Body of pancreas (tissue), 4 donors: ENCODE data around the gene SMYD1. TPM values are rescaled to one million over a fixed set of nuclear protein-coding genes. Genes with fewer than 3 reads are reported as not detected.

ENCODE experiments used
- ATAC-seq: fragments of 150-250 bp; one replicate; pipeline ENCODE4 v1.9.1; 2016
- DNase-seq, 4 donors: peaks; one replicate each; pipeline ENCODE4 v3.0.0-alpha.2; 2019
- H3K27ac ChIP-seq, 4 donors: fragments of 200-600 bp; sonication (generic); 1 replicate in 3 of 4; 2 replicates in 1 of 4; pipeline versions ENCODE4 v1.5.1 to v1.6.1; 2016 to 2019; ENCODE audit warnings: mild to moderate bottlenecking in 1 of 4, mixed read lengths in 1 of 4, moderate library complexity in 1 of 4
- H3K27me3 ChIP-seq, 2 donors: fragments of 200-600 bp; sonication (generic); one replicate each; pipeline ENCODE4 v1.6.0; 2016; ENCODE audit warnings: mild to moderate bottlenecking in 1 of 2
- H3K36me3 ChIP-seq, 2 donors: fragments of 200-600 bp; sonication (generic); replicated peaks in 1 of 2; 2 replicates each; pipeline ENCODE4 v1.5.1; 2016; ENCODE audit warnings: low read depth in 2 of 2; ENCODE audit not compliant: insufficient read depth in 1 of 2
- H3K4me1 ChIP-seq: fragments of 200-600 bp; sonication (generic); one replicate; pipeline ENCODE4 v1.6.0; 2016
- H3K4me3 ChIP-seq, 2 donors: fragments of 200-600 bp; sonication (generic); 1 replicate in 1 of 2; 2 replicates in 1 of 2; pipeline ENCODE4 v1.5.1; 2016 to 2019
- H3K9me3 ChIP-seq, 3 donors: fragments of 200-600 bp; sonication (generic); 1 replicate in 2 of 3; 2 replicates in 1 of 3; pipeline ENCODE4 v1.5.1; 2016
- POLR2A ChIP-seq, 3 donors: fragments of 450-650 bp; IDR thresholded peaks; one replicate each; pipeline ENCODE4 v1.6.1; 2016; ENCODE audit warnings: antibody characterized with exemption in 3 of 3, mild to moderate bottlenecking in 2 of 3
- WGBS, 2 donors: methylation state at CpG; one replicate each; pipeline ENCODE4 v1.1.5; 2017; 5-methylcytosine and 5-hydroxymethylcytosine counted together
- intact Hi-C: fragments of 100-400 bp; cut with DNase I; formaldehyde crosslinking; loops from one replicate; pipeline ENCODE4 v1.15.1; 2023
- total RNA-seq, 2 donors: library from RNA; depleted of rRNA; stranded (reverse); fragments of >200 nt; gene quantifications; one replicate each; pipeline ENCODE4 v1.1.0, GENCODE V29; 2016
- TF ChIP-seq, protein P1 (sequence below), 7 experiments: fragments of 450-650 bp in 4 of 7; fragments of 200-600 bp in 3 of 7; sonication (generic) in 3 of 7; IDR thresholded peaks; one replicate each; pipeline ENCODE4 v1.5.1; 2016 to 2019; ENCODE audit warnings: antibody characterized with exemption in 7 of 7

SMYD1 gene
- total RNA-seq, 2 donors from 2014 or later: not detected

DNA sequence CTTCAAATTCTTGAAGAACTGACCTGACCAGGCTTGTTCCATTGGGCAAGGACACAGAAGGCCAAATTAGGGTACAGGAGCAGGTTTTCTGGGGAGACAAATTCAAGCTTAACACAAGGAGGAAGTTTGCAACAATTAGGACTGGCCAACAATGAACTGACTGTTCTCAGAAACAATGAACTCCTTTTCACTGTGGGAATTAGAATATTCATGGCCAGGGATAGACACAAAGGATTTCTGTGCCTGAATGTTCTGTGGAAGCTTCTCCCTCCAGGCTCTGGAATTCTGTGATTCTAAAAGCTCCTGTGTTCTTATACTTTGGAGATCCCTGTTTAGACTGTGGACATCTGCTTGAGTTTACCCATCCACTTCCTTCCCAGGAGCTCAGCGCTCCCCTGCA, 15.2 kb downstream of the SMYD1 start:
- intact Hi-C loops: no loop called here
- TF ChIP-seq POLR2A (IDR thresholded peaks at IDR 0.05): no peak
- TF ChIP-seq, protein P1, sequence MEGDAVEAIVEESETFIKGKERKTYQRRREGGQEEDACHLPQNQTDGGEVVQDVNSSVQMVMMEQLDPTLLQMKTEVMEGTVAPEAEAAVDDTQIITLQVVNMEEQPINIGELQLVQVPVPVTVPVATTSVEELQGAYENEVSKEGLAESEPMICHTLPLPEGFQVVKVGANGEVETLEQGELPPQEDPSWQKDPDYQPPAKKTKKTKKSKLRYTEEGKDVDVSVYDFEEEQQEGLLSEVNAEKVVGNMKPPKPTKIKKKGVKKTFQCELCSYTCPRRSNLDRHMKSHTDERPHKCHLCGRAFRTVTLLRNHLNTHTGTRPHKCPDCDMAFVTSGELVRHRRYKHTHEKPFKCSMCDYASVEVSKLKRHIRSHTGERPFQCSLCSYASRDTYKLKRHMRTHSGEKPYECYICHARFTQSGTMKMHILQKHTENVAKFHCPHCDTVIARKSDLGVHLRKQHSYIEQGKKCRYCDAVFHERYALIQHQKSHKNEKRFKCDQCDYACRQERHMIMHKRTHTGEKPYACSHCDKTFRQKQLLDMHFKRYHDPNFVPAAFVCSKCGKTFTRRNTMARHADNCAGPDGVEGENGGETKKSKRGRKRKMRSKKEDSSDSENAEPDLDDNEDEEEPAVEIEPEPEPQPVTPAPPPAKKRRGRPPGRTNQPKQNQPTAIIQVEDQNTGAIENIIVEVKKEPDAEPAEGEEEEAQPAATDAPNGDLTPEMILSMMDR (IDR thresholded peaks at IDR 0.05): no peak
- ATAC-seq (peak; percentile 63), DNase-seq (no peak)
- Histone ChIP-seq H3K4me1 (peaks cover 12% of the 10 kb centered on the region), H3K27me3 (no peaks in the 10 kb centered on the region), H3K9me3 (no peaks in the 10 kb centered on the region), H3K4me3 (no peak overlapping the region), H3K36me3 (no peaks in the 10 kb centered on the region), H3K27ac (peak overlapping the region; percentile 45 to 70 (median 56))
- 87 to 89% methylated on average over 1 of the region's 1 CpG for WGBS, 2 donors

DNA sequence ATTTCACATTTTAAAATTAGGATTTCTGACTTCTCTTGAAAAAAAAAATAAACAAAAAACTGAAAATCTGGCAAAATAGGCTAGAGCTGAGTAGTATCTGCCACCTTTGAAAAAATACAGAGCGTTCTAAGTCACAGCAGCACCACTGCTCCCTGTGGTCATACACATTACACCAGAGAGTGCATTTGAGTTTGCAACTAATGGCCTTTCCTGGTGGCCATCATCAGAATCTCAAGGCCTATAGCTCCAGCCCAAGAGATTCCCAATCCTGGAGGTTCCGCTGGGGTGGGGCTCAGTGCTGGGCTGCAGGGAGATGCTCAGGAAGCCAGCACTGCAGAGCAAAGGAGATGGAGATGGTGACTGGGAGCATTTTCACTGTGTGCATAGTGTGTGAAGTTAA, 17.5 kb downstream of the SMYD1 start:
- 92 to 93% methylated on average over 2 of the region's 2 CpGs for WGBS, 2 donors
- TF ChIP-seq POLR2A (IDR thresholded peaks at IDR 0.05): no peak
- TF ChIP-seq, protein P1 (IDR thresholded peaks at IDR 0.05): no peak
- Histone ChIP-seq H3K27me3 (no peaks in the 10 kb centered on the region), H3K9me3 (no peaks in the 10 kb centered on the region), H3K27ac (no peak overlapping the region), H3K4me1 (peaks cover 12% of the 10 kb centered on the region), H3K36me3 (no peaks in the 10 kb centered on the region), H3K4me3 (no peak overlapping the region)
- intact Hi-C loops: no loop called here
- ATAC-seq (no peak), DNase-seq (no peak)

DNA sequence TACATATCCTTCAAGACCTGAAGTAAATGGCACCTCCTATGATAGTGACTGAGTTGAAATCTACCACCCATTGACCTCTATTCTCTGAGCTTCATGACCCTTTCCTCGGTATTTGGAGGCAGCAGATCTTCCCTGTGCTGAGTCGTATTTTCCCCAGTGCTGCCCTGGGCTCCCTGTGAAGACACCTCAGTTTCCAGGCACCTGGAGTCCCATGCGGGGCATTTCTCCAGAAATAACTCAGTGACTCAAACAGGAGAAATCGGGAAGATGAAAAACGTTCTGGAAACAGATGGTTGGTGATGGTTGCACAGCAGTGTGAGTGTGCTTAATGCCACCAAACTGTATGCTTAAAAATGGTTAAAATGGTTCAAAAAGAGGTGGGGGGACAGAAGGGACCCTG, 18.0 kb downstream of the SMYD1 start:
- no peak overlapping the region for H3K4me3 ChIP-seq
- ATAC-seq: no peak
- no peak for TF ChIP-seq POLR2A (IDR thresholded peaks at IDR 0.05)
- TF ChIP-seq, protein P1 (IDR thresholded peaks at IDR 0.05): no peak

DNA sequence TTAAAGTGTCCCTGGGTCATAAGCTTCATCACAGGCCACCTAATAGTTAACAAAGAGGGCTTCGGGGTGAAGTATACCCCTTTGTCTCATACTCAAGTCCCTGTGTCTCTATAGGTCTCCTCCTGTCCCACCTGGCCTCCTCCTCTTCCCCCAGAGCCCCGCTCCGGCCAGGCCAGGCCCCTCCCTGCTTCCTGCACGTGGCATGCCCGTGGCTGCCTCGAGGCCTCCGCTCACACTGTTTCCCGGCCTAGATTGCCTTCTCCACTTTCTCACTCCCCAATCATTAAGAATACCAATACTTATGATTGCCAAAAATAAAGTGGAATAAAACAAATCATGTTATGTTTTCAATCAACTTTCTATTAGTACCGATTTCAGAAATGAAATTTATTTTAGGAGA, 18.8 kb downstream of the SMYD1 start:
- Histone ChIP-seq H3K27ac (no peak overlapping the region), H3K36me3 (no peaks in the 10 kb centered on the region), H3K4me1 (peaks cover 12% of the 10 kb centered on the region), H3K4me3 (no peak overlapping the region), H3K27me3 (no peaks in the 10 kb centered on the region), H3K9me3 (no peaks in the 10 kb centered on the region)
- intact Hi-C loops: no loop called here
- DNase-seq: no peak
- ATAC-seq: no peak
- TF ChIP-seq POLR2A (IDR thresholded peaks at IDR 0.05): no peak
- TF ChIP-seq, protein P1 (IDR thresholded peaks at IDR 0.05): no peak
- 80 to 85% methylated on average over 9 of the region's 9 CpGs for WGBS, 2 donors

More for the DNA sequence above, 18.0 kb downstream of the SMYD1 start:
- Histone ChIP-seq H3K36me3 (no peaks in the 10 kb centered on the region), H3K27ac (no peak overlapping the region), H3K9me3 (no peaks in the 10 kb centered on the region), H3K4me1 (peaks cover 12% of the 10 kb centered on the region), H3K27me3 (no peaks in the 10 kb centered on the region)
- 65 to 75% methylated on average over 5 of the region's 5 CpGs for WGBS, 2 donors
- no peak for DNase-seq
- intact Hi-C loops: no loop called here

DNA sequence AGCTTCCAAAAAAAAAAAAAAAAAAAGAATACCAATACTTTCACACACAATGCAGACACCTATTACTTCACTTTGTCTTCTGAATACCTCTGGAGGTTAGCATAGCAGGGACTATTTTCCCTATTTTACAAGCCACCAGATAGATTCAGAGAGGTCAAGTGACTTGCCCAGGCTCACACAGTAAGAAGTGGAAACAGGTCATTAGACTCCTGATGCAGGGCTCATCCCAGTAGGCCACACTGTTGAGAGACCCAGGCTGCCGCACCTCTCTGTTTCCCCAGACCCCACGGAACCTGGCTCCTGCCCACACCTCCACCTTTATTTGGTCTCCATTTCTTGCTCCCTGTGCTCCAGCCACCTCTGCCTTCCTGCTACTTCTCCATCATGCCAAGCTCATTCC, 19.4 kb downstream of the SMYD1 start:
- no peak overlapping the region for H3K4me3 ChIP-seq
- 83 to 88% methylated on average over 2 of the region's 2 CpGs for WGBS, 2 donors
- intact Hi-C loops: no loop called here
- no peaks in the 10 kb centered on the region for H3K27me3 ChIP-seq
- TF ChIP-seq, protein P1 (IDR thresholded peaks at IDR 0.05): no peak
- no peak for TF ChIP-seq POLR2A (IDR thresholded peaks at IDR 0.05)
- no peaks in the 10 kb centered on the region for H3K36me3 ChIP-seq
- DNase-seq (no peak), ATAC-seq (no peak)
- no peak overlapping the region for H3K27ac ChIP-seq
- H3K4me1 ChIP-seq: peaks cover 6% of the 10 kb centered on the region
- H3K9me3 ChIP-seq: no peaks in the 10 kb centered on the region
